HepG2 (cell line): ENCODE results near the gene FITM1. TPM values are rescaled to one million over a fixed set of nuclear protein-coding genes. Genes with fewer than 3 reads are reported as not detected.

Source experiments
- ATRX ChIP-seq: sonication (generic); formaldehyde crosslinking; IDR thresholded peaks from 2 replicates; pipeline ENCODE4 v1.4.0; 2020; ENCODE audit warnings: missing genetic modification reagents, borderline replicate concordance
- CHD4 ChIP-seq: fragments of 200-600 bp; sonication (generic); IDR thresholded peaks from 2 replicates; pipeline ENCODE4 v1.7.0; 2017; ENCODE audit warnings: mild to moderate bottlenecking, low read length, borderline replicate concordance
- CREB3 ChIP-seq: sonication (generic); formaldehyde crosslinking; IDR thresholded peaks from 2 replicates; pipeline ENCODE4 v1.5.0; 2020; ENCODE audit warnings: missing genetic modification reagents
- CREM ChIP-seq, 2 experiments: sonication (generic) in 1 of 2; formaldehyde crosslinking in 1 of 2; IDR thresholded peaks; 2 replicates each; pipeline versions ENCODE4 v1.4.0 to v1.6.1; 2016 to 2020; ENCODE audit warnings: antibody characterized with exemption in 1 of 2, mild to moderate bottlenecking in 1 of 2, missing genetic modification reagents in 1 of 2
- FOXK2 ChIP-seq: fragments of 450-650 bp; IDR thresholded peaks from 2 replicates; pipeline ENCODE4 v1.6.1; 2016
- GATAD2A ChIP-seq: IDR thresholded peaks from 2 replicates; pipeline ENCODE4 v1.6.1; 2016
- GPN1 ChIP-seq: sonication (generic); formaldehyde crosslinking; IDR thresholded peaks from 2 replicates; pipeline ENCODE4 v1.5.1; 2020; ENCODE audit warnings: missing genetic modification reagents, borderline replicate concordance
- HNF4G ChIP-seq, 2 experiments: sonication (generic) in 1 of 2; formaldehyde crosslinking in 1 of 2; IDR thresholded peaks; 2 replicates each; pipeline versions ENCODE4 v1.4.0 to v1.6.1; 2011 to 2020; ENCODE audit warnings: borderline replicate concordance in 2 of 2, low read depth in 2 of 2, mild to moderate bottlenecking in 2 of 2, low read length in 1 of 2, missing genetic modification reagents in 1 of 2, moderate library complexity in 1 of 2
- HOXA7 ChIP-seq: sonication (generic); formaldehyde crosslinking; IDR thresholded peaks from 2 replicates; pipeline ENCODE4 v1.8.1; 2022; ENCODE audit warnings: mild to moderate bottlenecking, missing genetic modification reagents, moderate library complexity
- MTF2 ChIP-seq: sonication (generic); formaldehyde crosslinking; IDR thresholded peaks from 2 replicates; pipeline ENCODE4 v1.5.0; 2020; ENCODE audit warnings: missing genetic modification reagents, borderline replicate concordance
- MXD4 ChIP-seq: IDR thresholded peaks from 2 replicates; pipeline ENCODE4 v1.6.1; 2016; ENCODE audit warnings: mild to moderate bottlenecking, missing biosample characterization, missing genetic modification reagents
- SKIL ChIP-seq: sonication (generic); formaldehyde crosslinking; IDR thresholded peaks from 2 replicates; pipeline ENCODE4 v1.8.0; 2022; ENCODE audit warnings: missing genetic modification reagents, mild to moderate bottlenecking, moderate library complexity, borderline replicate concordance
- SMARCC2 ChIP-seq: fragments of 450-650 bp; IDR thresholded peaks from 2 replicates; pipeline ENCODE4 v1.6.1; 2017; ENCODE audit warnings: antibody characterized with exemption, mild to moderate bottlenecking
- SOX6 ChIP-seq, 2 experiments: fragments of 450-650 bp in 1 of 2; sonication (generic) in 1 of 2; formaldehyde crosslinking in 1 of 2; IDR thresholded peaks; 2 replicates each; pipeline versions ENCODE4 v1.4.0 to v1.6.1; 2017 to 2020; ENCODE audit warnings: antibody characterized with exemption in 1 of 2, mild to moderate bottlenecking in 1 of 2, missing genetic modification reagents in 1 of 2
- SRY ChIP-seq: sonication (generic); formaldehyde crosslinking; IDR thresholded peaks from 2 replicates; pipeline ENCODE4 v1.8.0; 2022; ENCODE audit warnings: mild to moderate bottlenecking, missing genetic modification reagents
- TCF7 ChIP-seq: sonication (generic); IDR thresholded peaks from 2 replicates; pipeline ENCODE4 v1.6.1; 2016; ENCODE audit warnings: antibody characterized with exemption, low read depth
- TFDP1 ChIP-seq: IDR thresholded peaks from 2 replicates; pipeline ENCODE4 v1.6.1; 2016; ENCODE audit warnings: missing compliant biosample characterization, missing genetic modification reagents, borderline replicate concordance
- ZFP41 ChIP-seq: sonication (generic); formaldehyde crosslinking; IDR thresholded peaks from 2 replicates; pipeline ENCODE4 v1.4.0; 2020; ENCODE audit warnings: mild to moderate bottlenecking, missing genetic modification reagents, borderline replicate concordance
- ZNF160 ChIP-seq: sonication (generic); formaldehyde crosslinking; IDR thresholded peaks from 2 replicates; pipeline ENCODE4 v1.8.0; 2022; ENCODE audit warnings: mild to moderate bottlenecking, inconsistent platforms, missing genetic modification reagents
- ZNF317 ChIP-seq: sonication (generic); formaldehyde crosslinking; IDR thresholded peaks from 2 replicates; pipeline ENCODE4 v1.5.0; 2020; ENCODE audit warnings: mild to moderate bottlenecking, missing genetic modification reagents
- ZNF546 ChIP-seq: sonication (generic); formaldehyde crosslinking; conservative IDR thresholded peaks from 2 replicates; pipeline ENCODE4 v1.8.1; 2023; ENCODE audit warnings: mild to moderate bottlenecking, missing genetic modification reagents
- ZNF577 ChIP-seq: sonication (generic); formaldehyde crosslinking; IDR thresholded peaks from 2 replicates; pipeline ENCODE4 v1.4.0; 2020; ENCODE audit warnings: mild to moderate bottlenecking, low read depth, missing genetic modification reagents, borderline replicate concordance
- ZNF792 ChIP-seq: IDR thresholded peaks from 2 replicates; pipeline ENCODE4 v1.6.1; 2016
- polyA plus RNA-seq, 8 experiments: library from polyadenylated mRNA; depleted of rRNA in 3 of 8; stranded (reverse) in 7 of 8; unstranded in 1 of 8; fragments of >200 nt; fragmentation: Illumina TruSeq in 4 of 8; extraction: Trizol in 4 of 8; gene quantifications; 2 replicates each; pipeline versions ENCODE4 v1.2.1 to v1.2.3, GENCODE V29; 2011 to 2016; ENCODE audit warnings: low read depth in 4 of 8, missing spikeins in 1 of 8, mixed read lengths in 1 of 8; ENCODE audit not compliant: insufficient read depth in 1 of 8
- total RNA-seq, 5 experiments: library from RNA; depleted of rRNA; stranded (reverse); fragments of >200 nt; fragmentation: Illumina TruSeq; extraction: Trizol; gene quantifications; 2 replicates each; pipeline ENCODE4 v1.2.3, GENCODE V29; 2016; ENCODE audit warnings: low read depth in 1 of 5
- TF ChIP-seq, protein P1 (sequence below): IDR thresholded peaks from 2 replicates; pipeline ENCODE4 v1.6.1; 2016; ENCODE audit warnings: missing genetic modification reagents, missing compliant biosample characterization
- TF ChIP-seq, protein P2 (sequence below): sonication (generic); formaldehyde crosslinking; IDR thresholded peaks from 2 replicates; pipeline ENCODE4 v1.5.0; 2020; ENCODE audit warnings: missing genetic modification reagents

Gene FITM1
- total and polyA plus RNA-seq, 2 of the 13 experiments (the other 11 are each of a cell fraction or from before 2014, with no cell fraction given), result 2.7 to 5.8 TPM

DNA sequence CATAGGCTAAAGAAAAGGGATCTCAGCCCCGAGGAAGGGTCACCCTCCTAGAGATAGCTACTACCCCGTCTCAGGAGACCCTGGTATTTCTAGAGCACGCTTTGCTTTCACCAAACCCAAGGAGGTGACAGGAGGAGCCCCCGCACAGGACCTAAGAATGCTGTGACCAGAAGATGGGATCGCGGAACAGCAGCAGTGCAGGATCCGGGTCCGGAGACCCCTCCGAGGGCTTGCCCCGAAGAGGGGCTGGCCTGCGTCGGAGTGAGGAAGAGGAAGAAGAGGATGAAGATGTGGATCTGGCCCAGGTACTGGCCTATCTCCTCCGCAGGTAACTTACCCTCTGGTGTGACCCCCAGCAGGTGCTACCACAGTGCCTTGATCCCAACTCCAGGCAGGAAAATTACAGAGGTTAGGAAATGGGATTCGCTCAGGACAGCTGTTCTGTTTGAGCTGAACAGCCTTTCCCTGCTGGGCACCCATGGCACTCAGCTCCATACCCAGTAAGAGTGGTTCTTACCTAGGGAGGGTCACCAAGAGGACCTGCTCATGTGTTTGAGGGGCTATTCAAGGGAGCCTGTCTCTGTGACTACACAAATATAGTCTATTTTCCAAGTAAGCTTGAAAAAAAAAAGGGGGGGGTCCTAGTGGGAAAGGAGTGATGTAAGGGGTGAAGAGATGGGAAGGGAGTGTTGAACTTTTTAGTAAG is 14.9 kb upstream of the FITM1 start (continued):
- TF ChIP-seq ZFP41 (CRISPR knock-in tag) (no peak), GATAD2A (no peak), GPN1 (CRISPR knock-in tag) (peak; percentile 70), FOXK2 (no peak), SKIL (CRISPR knock-in tag) (no peak), SRY (CRISPR knock-in tag) (no peak), HOXA7 (CRISPR knock-in tag) (no peak), ZNF160 (CRISPR knock-in tag) (no peak), CHD4 (no peak), MXD4 (CRISPR knock-in tag) (no peak), ZNF546 (CRISPR knock-in tag) (0 out of 2 replicates have a peak, but pooled peaks have one; percentile 2), ZNF317 (no peak), SOX6 (IDR thresholded peaks at IDR 0.05) (no peak), SOX6 (CRISPR knock-in tag; IDR thresholded peaks at IDR 0.05) (no peak), ZNF577 (CRISPR knock-in tag) (no peak), CREB3 (no peak), TCF7 (no peak), SMARCC2 (no peak), ZNF792 (CRISPR knock-in tag) (no peak), TFDP1 (CRISPR knock-in tag) (no peak), HNF4G (IDR thresholded peaks at IDR 0.05; ENCODE audit: borderline replicate concordance, low read depth, low read length) (no peak), HNF4G (CRISPR knock-in tag; IDR thresholded peaks at IDR 0.05; ENCODE audit: borderline replicate concordance, low read depth) (peak; percentile 71; the same call in 1 of the 2 replicates), MTF2 (no peak), CREM (IDR thresholded peaks at IDR 0.05) (no peak), CREM (CRISPR knock-in tag; IDR thresholded peaks at IDR 0.05) (no peak), ATRX (no peak)
- TF ChIP-seq, protein P1, sequence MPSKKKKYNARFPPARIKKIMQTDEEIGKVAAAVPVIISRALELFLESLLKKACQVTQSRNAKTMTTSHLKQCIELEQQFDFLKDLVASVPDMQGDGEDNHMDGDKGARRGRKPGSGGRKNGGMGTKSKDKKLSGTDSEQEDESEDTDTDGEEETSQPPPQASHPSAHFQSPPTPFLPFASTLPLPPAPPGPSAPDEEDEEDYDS (CRISPR knock-in tag), result no peak
- TF ChIP-seq, protein P2, sequence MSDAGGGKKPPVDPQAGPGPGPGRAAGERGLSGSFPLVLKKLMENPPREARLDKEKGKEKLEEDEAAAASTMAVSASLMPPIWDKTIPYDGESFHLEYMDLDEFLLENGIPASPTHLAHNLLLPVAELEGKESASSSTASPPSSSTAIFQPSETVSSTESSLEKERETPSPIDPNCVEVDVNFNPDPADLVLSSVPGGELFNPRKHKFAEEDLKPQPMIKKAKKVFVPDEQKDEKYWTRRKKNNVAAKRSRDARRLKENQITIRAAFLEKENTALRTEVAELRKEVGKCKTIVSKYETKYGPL, result no peak
